NCI-H2196 (cell line): ENCODE data around the gene TRAPPC5.
A peak's percentile ranks its signal among the peaks of the same experiment; 100 is the strongest.

Experiments
- DNase-seq: peaks from one replicate; lab custom pipeline; 2025; ENCODE audit not compliant: unreplicated experiment; lab: John Stamatoyannopoulos, UW

TRAPPC5 gene

GRCh38 chr19:7699003-7699402, 18.4 kb downstream of the TRAPPC5 start:
- no peak for DNase-seq

DNA sequence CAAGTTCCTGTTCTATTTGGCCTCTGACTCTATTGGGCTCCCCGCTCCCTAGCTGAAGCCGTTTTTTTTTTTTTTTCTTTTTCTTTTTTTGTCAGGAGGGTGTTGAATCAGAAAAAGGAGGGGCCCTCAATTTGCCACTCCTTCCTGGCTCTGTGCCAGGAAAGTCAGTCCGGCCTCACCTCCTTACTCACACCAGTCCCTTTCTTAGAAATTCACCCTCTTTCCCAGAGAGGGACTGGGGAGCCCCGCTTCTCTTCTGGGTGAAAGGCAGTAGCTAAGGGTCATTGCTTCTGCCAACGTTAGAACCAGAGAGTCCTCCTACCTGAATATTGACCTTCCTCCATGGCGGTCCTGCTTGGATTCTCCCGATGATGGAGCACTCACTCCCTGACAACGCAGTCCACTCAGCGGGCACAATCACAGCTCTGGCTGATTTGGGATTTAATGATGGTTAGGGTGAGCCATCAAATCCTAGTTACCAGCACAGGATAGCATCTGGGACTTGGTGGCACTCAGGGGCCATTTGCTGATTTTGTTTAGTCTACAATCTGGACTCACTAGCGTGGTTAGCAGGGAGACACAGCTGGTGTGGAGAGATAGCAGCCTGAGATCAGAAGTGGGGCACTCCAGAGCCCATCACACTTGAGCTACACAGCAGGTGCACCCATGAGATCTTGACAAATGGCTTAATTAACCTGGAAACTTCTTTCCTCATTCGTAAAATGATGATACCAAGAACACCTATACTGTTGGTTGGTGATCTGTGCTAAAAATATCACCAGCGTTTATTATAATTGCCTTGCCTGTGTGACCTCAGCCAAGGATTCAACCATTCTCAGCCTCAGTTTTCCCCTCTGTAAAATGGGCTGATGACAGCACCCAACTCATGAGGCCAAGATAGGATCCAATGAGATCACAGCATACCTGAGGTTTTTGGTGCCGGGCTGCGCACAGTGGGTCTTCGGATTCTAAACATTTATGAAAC, 19.1 kb downstream of the TRAPPC5 start:
- no peak for DNase-seq

GRCh38 chr19:7701049-7701653, 20.5 kb downstream of the TRAPPC5 start:
- no peak for DNase-seq

DNA sequence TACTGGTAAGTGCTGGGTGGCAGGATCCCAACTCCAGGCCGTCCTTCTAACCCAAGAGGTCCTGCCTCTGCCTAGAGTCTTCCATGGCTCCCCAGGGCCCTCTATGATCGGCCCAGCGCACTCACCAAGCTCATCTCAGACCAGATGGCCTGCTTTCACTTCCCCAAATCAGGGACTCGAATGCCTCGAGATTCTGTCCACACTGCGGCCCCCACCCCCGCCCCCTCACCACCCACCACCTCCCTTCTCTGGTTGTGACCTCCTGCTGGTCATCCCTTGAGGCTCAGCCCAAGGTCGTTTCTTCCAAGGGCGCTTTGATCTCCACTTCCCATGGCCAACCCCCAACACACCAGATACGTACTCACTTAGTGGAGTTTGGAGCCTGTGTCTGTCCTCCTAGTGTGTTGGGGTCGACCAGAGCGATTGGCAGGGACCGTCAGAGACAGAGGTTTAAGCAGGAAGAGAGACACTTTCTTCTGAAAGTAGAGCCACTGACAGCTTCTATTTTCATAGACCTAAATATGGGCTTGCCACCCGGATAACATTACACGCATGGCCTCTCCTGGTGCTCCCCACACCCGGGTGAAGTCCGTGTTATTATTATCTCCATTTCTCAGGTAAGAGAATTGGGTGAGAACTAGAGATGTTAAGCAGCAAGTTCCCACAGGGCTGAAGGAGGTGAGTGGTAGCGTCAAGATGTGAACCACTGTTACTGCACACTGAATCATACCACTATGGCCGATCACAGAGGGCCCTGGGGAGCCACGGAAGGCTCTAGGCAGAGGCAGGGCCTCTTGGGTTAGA, 21.2 kb downstream of the TRAPPC5 start, which contains the start of gene FCER2:
FCER2 (minus strand) TSS at position 478 of the 804 bp plus-strand sequence. CDS start 2,371 bp downstream, outside the sequence.
- DNase-seq, result no peak

DNA sequence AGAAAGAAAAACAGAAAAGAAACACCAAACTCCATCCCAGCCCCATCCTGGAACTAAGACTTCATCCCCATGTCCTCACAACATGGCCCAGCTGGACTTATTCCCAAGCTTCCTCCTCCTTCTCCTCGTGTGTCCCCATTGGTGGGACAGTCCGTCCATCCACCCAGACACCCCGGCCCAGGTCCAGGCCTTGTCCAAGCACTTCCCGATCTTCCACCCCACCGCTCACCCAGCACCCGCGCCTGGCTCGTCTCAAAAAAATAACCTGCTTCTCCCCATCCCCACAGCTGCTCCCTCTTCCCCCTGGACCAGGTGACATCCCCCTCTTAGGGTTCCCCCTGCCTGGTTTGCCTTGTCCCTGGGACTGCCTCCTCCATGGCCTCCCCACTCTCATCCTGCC, 22.7 kb downstream of the TRAPPC5 start:
- no peak for DNase-seq

DNA sequence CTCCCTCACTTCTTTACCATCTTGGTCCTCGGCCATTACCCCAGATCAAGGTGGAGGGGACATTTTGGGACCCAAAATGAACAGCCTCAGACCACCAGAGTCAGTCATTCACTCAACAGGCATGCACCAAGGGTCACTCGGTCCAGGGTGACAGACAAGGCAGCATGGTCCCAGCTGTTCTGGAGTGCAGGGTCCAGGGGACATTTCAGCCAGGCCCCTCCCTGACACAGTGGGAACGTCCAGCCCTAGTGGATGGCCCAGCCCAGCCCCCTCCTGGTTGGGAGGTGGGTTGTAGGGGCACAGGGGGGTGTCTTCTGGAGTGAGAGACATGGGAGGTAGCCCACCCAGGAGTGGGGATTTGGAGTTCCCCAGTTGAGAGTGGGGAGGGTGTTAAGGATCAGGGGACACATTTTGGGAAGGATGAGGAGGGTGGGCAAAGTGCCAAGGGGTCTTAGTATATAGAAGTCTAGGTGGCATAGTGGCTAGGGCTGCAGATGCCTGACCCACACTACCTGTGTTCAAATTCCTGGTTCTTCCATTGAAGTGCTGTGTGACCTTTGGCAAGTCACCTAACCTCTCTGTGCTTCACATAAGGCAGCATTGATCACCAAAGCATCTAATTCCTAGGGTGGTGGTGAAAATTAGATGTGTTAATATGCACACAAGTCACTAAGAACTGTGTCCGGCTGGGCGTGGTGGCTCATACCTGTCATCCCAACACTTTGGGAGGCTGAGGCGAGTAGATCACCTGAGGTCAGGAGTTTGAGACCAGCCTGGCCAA, 23.8 kb downstream of the TRAPPC5 start:
- no peak for DNase-seq

GRCh38 chr19:7705387-7706187, 25.0 kb downstream of the TRAPPC5 start:
- no peak for DNase-seq

DNA sequence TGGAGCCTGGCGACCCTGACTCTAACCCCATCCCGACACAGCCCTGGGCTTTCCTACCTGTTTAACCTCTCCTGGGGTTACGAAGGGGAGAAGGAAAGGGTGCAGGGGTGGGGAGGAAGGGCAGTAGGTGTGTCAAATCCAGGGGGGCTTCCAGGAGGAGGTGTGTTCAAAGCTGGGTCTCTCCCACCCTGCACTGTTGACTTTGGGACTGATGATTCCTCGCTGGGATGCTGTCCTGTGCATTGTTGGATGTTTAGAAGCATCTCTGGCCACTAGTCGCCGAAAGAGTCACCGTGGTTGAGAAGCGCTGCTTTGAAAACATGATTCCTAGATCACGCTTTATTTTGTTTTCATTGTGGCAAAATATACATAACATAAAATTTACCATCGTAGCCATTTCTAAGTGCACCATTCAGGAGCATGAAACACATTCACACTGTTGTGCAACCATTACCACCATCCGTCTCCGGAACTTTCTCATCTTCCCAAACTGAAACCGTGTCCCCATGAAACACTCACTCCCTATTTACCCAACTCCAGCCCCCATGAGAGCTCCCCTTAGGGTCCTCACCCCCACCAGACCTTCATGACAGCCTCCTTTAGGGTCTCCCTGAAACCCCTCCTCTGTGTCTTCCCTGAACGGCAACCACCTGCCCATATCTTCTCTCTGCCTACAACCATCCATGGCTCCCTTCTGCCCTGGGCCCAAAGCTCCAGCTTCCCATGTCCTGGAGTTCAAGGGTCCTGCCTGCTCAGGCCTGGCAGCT, 25.7 kb downstream of the TRAPPC5 start:
- DNase-seq, result no peak

DNA sequence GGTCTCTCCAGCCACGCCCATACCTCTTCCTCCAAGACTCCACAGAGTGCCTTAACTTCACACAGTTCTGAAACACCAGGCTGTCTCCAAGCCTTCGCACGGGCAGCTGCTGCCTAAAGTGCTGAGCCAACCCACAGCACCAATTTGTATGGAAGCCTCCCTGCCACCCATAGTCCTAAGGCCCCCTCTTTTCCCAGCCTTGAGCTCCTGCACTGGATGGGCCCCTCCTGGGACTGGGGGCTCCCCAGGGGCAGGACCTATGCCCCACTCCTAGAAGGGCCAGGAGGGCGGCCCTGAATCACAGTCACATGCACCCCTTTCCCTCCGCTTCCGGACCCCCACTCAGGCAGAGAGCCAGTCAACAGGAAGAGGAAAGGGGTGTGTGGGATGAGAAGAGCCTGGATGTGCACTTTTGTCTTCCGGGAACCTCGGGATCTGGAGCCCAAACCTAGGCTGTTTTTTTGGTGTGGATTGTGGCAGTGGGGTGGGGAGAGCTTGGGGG, 26.4 kb downstream of the TRAPPC5 start:
- DNase-seq, result no peak

DNA sequence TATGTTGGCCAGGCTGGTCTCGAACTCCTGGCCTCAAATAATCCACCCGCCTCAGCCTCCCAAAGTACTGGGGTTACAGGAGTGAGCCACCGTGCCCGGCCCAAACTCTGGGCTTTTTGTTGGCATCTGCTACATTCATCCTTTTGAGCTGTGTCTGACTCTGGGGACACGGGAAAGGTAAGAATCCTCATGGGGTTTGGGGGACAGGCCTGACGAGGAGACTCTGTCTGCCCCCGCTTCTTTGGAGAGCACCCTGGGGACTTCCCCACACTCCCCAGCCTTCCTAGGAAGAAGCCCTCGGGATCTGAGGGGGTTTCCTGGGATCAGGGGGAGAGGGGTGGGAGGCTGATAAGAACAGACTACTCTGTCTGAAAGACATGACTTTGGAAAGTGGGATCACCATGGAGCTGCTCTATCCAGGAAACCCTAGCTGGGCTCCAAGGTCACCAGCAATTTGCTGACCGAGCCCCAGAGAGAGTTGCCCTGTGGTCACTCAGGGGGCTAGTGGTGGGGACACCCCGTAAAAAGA, 29.4 kb downstream of the TRAPPC5 start:
- DNase-seq, result no peak

DNA sequence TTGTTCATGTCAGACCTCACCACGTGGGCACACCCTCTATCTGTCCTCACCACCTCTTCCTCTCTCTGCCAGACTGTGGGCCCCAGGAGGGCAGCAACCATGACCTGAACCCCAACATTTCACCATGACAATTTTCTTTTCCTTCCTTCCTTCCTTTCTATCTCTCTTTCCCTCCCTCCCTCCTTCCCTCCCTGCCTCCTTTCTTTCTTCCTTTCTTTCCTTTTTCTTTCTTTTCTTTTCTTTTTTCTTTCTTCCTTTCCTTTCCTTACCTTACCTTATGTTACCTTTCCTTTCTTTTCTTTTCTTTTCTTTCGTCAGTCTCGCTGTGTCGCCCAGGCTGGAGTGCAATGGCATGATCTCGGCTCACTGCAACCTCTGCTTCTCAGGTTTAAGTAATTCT, 30.0 kb downstream of the TRAPPC5 start:
- DNase-seq, result no peak

GRCh38 chr19:7715671-7716070, 35.0 kb downstream of the TRAPPC5 start:
- no peak for DNase-seq

DNA sequence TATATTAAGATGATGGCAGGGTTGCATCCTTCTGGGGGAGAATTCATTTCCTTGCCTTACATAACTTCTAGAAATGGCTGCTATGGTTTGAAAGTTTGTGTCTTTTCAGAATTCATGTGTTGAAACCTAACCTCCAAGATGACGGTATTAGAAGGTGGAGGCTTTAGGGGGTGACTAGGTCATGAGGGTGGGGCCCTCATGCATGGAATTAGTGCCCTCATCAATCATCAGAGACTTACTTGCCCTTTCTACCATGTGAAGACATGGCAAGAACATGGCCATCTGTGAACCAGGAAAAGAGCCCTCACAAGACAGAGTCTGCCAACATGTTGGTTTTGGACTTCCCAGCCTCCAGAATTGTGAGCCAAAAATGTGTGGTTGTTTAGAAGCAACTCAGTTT, 36.1 kb downstream of the TRAPPC5 start:
- no peak for DNase-seq

GRCh38 chr19:7718668-7719067, 38.0 kb downstream of the TRAPPC5 start:
- DNase-seq, result no peak

DNA sequence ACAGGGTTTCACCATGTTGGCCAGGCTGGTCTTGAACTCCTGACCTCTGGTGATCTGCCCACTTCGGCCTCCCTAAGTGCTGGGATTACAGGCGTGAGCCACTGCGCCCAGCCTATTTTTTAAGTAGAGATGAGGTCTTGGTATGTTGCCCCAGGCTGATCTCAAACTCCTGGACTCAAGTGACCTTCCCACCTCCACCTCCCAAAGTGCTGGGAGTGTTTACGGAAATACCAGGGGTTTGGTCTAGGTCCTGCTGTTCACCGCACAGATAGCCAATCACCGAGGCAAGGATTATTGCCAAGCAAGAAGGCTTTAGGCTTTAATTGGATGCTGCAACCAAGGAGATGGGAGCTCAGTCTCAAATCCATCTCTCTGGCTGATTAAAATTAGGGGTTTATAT, 39.7 kb downstream of the TRAPPC5 start:
- no peak for DNase-seq

- DNase-seq, result peak; percentile 26
These were observed 41.6 kb downstream of the TRAPPC5 start for GRCh38 chr19:7722231-7722651.

DNA sequence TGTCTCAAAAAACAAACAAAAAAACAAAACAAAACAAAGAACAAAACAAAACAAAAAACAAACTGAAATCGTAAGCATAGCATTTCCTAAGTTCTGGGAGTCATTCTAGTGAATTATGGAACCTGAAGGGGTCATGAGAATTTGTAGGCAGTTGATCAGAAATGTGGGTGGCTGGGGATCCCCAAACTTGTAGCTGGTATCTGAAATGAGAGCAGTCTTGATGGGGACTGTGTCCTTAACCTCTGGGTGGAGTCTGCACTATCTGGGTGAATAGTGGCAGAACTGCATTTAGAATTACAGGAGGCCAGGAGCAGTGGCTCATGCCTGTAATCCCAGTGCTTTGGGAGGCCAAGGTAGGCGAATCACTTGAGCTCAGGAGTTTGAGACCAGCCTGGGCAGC, 45.2 kb downstream of the TRAPPC5 start:
- DNase-seq, result no peak

- no peak for DNase-seq
These were observed 48.6 kb downstream of the TRAPPC5 start for GRCh38 chr19:7729211-7729610.
